CMK (cell line): ENCODE measurements around the gene OXSM.

ENCODE experiments used
- DNase-seq: peaks from one replicate; pipeline ENCODE4 v3.0.0-alpha.2; 2010; ENCODE audit warnings: low read depth

The OXSM gene

GRCh38 chr3:25789596-25790556, at the start of gene OXSM:
OXSM (plus strand) TSS chr3:25790090; CDS start chr3:25791021, 931 bp downstream.
- DNase-seq, result peak; percentile 75

- DNase-seq, result no peak
These were observed 45.4 kb upstream of the OXSM start for GRCh38 chr3:25744470-25744869.

GRCh38 chr3:25747033-25747432, 42.9 kb upstream of the OXSM start:
- DNase-seq, result no peak

- no peak for DNase-seq
These were observed 41.7 kb upstream of the OXSM start for GRCh38 chr3:25748189-25748588.

- no peak for DNase-seq
These were observed 40.8 kb upstream of the OXSM start for GRCh38 chr3:25749031-25749581.

- DNase-seq, result no peak
These were observed 38.8 kb upstream of the OXSM start for GRCh38 chr3:25751048-25751447.

- DNase-seq, result no peak
These were observed 38.2 kb upstream of the OXSM start for GRCh38 chr3:25751725-25752124.

- DNase-seq, result no peak
These were observed 21.0 kb upstream of the OXSM start for GRCh38 chr3:25768851-25769250.

- no peak for DNase-seq
These were observed 14.0 kb upstream of the OXSM start for GRCh38 chr3:25775936-25776335.

- no peak for DNase-seq
These were observed 9.3 kb upstream of the OXSM start for GRCh38 chr3:25780618-25781017.

- no peak for DNase-seq
These were observed 8.6 kb upstream of the OXSM start for GRCh38 chr3:25781145-25781757.

- no peak for DNase-seq
These were observed 7.9 kb upstream of the OXSM start for GRCh38 chr3:25781758-25782594.

GRCh38 chr3:25782636-25782937, 7.3 kb upstream of the OXSM start:
- no peak for DNase-seq

- peak; percentile 47 for DNase-seq
These were observed 6.8 kb upstream of the OXSM start, which contains the start of gene NGLY1 for GRCh38 chr3:25782938-25783660. NGLY1 (minus strand) TSS chr3:25783443; CDS start chr3:25783390, 53 bp downstream.

- DNase-seq, result peak; percentile 34
These were observed 6.0 kb upstream of the OXSM start for GRCh38 chr3:25783661-25784512.

- no peak for DNase-seq
These were observed 4.9 kb upstream of the OXSM start for GRCh38 chr3:25784971-25785370.

- no peak for DNase-seq
These were observed 4.1 kb upstream of the OXSM start for GRCh38 chr3:25785826-25786225.

GRCh38 chr3:25787689-25788088, 2.2 kb upstream of the OXSM start:
- DNase-seq, result no peak

- DNase-seq, result no peak
These were observed 688 bp upstream of the OXSM start for GRCh38 chr3:25789209-25789595.

- DNase-seq, result no peak
These were observed 11.9 kb downstream of the OXSM start for GRCh38 chr3:25801786-25802185.

GRCh38 chr3:25803833-25804232, 13.9 kb downstream of the OXSM start:
- no peak for DNase-seq
